Amniotic epithelial cell (primary cell): Measurements from ENCODE around the gene POLRMT.
A peak's percentile ranks its signal among the peaks of the same experiment; 100 is the strongest.
"Not testable (repeated sequence)": the region's sequence is repeated elsewhere in the genome, so short reads cannot be mapped to it uniquely, and the experiment has no call there.

Experiments
- DNase-seq: peaks from one replicate; pipeline ENCODE4 v3.0.0-alpha.2; 2010; ENCODE audit warnings: low read depth

POLRMT gene

GRCh38 chr19:633068-633785 is at the start of gene POLRMT:
Gene POLRMT, minus strand, starts transcription at chr19:633537. Its CDS starts 25 bp downstream, at chr19:633512.
- peak; percentile 96 for DNase-seq

GRCh38 chr19:682678-683320 is 49.5 kb upstream of the POLRMT start:
- DNase-seq = no peak

- no peak for DNase-seq
Measured at GRCh38 chr19:681029-682019, 48.0 kb upstream of the POLRMT start.

- DNase-seq = peak; percentile 94
Measured at GRCh38 chr19:680287-681028, 47.1 kb upstream of the POLRMT start.

GRCh38 chr19:679418-680286 is 46.3 kb upstream of the POLRMT start:
- DNase-seq = peak; percentile 78

GRCh38 chr19:678791-679388 is 45.6 kb upstream of the POLRMT start:
- no peak for DNase-seq

- peak; percentile 50 for DNase-seq
Measured at GRCh38 chr19:677601-678436, 44.5 kb upstream of the POLRMT start.

- peak; percentile 86 for DNase-seq
Measured at GRCh38 chr19:677201-677600, 43.9 kb upstream of the POLRMT start.

GRCh38 chr19:676339-677105 is 43.2 kb upstream of the POLRMT start, which contains the start of gene FSTL3:
Gene FSTL3, plus strand, starts transcription at chr19:676392. Its CDS starts 32 bp downstream, at chr19:676424.
- peak; percentile 46 for DNase-seq

GRCh38 chr19:676007-676338 is 42.6 kb upstream of the POLRMT start:
- no peak for DNase-seq

- DNase-seq = no peak
Measured at GRCh38 chr19:674282-675151, 41.2 kb upstream of the POLRMT start.

GRCh38 chr19:670609-671075 is 37.3 kb upstream of the POLRMT start:
- no peak for DNase-seq

- peak; percentile 91 for DNase-seq
Measured at GRCh38 chr19:668675-669434, 35.5 kb upstream of the POLRMT start.

GRCh38 chr19:666985-667573 is 33.7 kb upstream of the POLRMT start:
- not testable (repeated sequence) for DNase-seq

GRCh38 chr19:664913-665443 is 31.6 kb upstream of the POLRMT start:
- peak; percentile 65 for DNase-seq

- no peak for DNase-seq
Measured at GRCh38 chr19:663682-664117, 30.4 kb upstream of the POLRMT start.
